GM10248 (cell line): Measurements from ENCODE around the gene PROZ.

Experiments used
- CTCF ChIA-PET: fragments of 300-600 bp; sonication (Branson Sonifier 250); formaldehyde crosslinking; extraction: SDS; loops from one replicate; lab custom pipeline; 2021; ENCODE audit warnings: antibody characterized with exemption; lab: Yijun Ruan, JAX
- POLR2A ChIA-PET: fragments of 350-650 bp; sonication (Branson Sonifier 250); formaldehyde crosslinking; extraction: SDS; loops from one replicate; lab custom pipeline; 2020; ENCODE audit warnings: antibody characterized with exemption; lab: Yijun Ruan, JAX
- DNase-seq: peaks from one replicate; pipeline ENCODE4 v3.0.0; 2012; ENCODE audit errors: extremely low spot score
- TF ChIP-seq, protein P1 (sequence below): IDR thresholded peaks from 2 replicates; pipeline ENCODE4 v1.5.1; 2012; ENCODE audit warnings: mild to moderate bottlenecking, low read depth; ENCODE audit errors: extremely low read depth, missing control alignments, control extremely low read depth

Gene PROZ

DNA sequence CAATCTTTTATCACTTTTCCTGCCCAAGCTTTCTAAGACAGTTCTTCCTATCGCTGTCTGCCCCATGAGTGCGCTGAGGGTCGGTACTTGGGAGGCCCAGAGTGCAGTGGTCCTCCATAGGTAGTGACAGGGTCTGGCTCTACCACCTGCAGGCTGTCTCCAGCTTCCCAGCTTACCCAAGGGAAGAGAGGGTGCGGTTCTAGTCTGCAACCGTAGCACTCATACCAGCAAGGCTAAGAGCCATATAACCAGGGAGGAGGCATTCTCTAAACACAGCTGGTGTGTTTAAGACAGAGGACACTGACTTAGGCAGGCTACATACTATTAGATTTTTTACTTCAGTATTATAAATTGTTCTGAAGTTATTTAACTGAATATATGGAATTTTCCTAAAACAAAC is 8.2 kb downstream of the PROZ start:
- CTCF ChIA-PET = interaction anchor here (0.9 to 1.6 kb wide), 2 partner anchors 9 to 12 kb away, joined by 3 read pairs; no protein-coding TSS in a partner anchor
- DNase-seq = no peak
- POLR2A ChIA-PET = no interaction called here
- TF ChIP-seq, protein P1, sequence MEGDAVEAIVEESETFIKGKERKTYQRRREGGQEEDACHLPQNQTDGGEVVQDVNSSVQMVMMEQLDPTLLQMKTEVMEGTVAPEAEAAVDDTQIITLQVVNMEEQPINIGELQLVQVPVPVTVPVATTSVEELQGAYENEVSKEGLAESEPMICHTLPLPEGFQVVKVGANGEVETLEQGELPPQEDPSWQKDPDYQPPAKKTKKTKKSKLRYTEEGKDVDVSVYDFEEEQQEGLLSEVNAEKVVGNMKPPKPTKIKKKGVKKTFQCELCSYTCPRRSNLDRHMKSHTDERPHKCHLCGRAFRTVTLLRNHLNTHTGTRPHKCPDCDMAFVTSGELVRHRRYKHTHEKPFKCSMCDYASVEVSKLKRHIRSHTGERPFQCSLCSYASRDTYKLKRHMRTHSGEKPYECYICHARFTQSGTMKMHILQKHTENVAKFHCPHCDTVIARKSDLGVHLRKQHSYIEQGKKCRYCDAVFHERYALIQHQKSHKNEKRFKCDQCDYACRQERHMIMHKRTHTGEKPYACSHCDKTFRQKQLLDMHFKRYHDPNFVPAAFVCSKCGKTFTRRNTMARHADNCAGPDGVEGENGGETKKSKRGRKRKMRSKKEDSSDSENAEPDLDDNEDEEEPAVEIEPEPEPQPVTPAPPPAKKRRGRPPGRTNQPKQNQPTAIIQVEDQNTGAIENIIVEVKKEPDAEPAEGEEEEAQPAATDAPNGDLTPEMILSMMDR = no peak

DNA sequence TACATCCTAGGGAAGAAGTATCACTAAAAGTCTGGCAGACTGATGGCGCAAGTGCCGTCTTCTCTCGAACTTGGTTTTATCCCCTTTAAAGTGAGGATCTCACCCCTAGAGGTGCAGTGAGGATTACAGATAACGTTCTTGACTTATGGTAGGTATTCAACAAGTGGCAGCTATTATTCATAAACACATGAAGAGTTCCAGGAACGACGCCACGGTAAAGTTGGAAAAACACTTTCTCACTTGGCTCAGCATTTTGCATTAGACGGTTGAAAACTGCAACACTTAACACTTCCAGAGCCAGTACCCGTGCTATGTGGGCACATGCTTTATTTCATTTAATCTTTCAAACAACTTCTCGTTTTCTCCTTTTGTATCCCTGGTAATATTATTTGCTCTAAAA is 8.7 kb downstream of the PROZ start:
- POLR2A ChIA-PET = no interaction called here
- TF ChIP-seq, protein P1 = no peak
- CTCF ChIA-PET = interaction anchor here (1.6 kb wide), 1 partner anchor 13 kb away, joined by 3 read pairs; no protein-coding TSS in a partner anchor
- no peak for DNase-seq

DNA sequence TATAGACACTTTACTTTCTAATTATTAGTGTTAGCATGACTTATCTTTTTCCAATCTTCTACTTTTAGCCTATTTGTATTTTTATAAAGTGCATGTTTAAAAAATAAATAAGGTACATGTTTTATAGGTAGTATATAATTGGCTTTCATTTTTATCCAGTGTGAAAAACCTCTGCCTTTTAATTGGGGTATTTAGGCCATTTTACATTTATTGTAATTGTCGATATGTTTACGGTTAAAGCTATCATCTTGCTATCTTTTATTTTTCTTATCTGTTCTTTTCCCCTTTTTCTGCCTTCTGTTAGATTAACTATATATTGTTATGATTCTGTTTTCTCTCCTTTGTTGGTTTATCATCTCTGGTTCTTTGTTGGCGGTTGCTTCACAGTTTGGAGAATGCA is 9.1 kb downstream of the PROZ start:
- ChIA-PET POLR2A (no interaction called here), CTCF (interaction anchor here (1.6 kb wide), 1 partner anchor 13 kb away, joined by 3 read pairs; no protein-coding TSS in a partner anchor)
- TF ChIP-seq, protein P1 = no peak

DNA sequence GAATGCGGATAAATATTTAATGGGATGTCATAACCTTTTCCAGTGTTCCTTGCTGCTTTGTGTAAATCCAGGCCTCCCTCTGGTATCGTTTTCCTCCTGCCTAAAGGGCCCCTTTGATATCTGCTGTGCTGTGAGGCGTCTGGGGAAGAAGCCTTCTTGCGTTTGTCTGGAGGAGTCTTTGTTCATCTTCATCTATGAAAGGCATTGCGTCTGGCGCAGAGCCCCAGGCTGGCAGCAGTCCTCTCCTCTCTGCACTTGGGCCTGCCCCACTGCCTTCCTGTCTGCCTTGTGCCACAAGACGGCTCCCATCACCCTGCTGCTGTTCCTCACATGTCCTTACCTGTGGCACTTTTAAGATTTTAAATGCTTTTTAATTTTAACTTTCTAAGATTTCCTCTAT is 9.8 kb downstream of the PROZ start:
- DNase-seq = no peak
- TF ChIP-seq, protein P1 = no peak
- ChIA-PET POLR2A (no interaction called here), CTCF (interaction anchor here (1.6 kb wide), 1 partner anchor 14 kb away, joined by 3 read pairs; no protein-coding TSS in a partner anchor)

More for the DNA sequence above, 9.1 kb downstream of the PROZ start:
- no peak for DNase-seq

DNA sequence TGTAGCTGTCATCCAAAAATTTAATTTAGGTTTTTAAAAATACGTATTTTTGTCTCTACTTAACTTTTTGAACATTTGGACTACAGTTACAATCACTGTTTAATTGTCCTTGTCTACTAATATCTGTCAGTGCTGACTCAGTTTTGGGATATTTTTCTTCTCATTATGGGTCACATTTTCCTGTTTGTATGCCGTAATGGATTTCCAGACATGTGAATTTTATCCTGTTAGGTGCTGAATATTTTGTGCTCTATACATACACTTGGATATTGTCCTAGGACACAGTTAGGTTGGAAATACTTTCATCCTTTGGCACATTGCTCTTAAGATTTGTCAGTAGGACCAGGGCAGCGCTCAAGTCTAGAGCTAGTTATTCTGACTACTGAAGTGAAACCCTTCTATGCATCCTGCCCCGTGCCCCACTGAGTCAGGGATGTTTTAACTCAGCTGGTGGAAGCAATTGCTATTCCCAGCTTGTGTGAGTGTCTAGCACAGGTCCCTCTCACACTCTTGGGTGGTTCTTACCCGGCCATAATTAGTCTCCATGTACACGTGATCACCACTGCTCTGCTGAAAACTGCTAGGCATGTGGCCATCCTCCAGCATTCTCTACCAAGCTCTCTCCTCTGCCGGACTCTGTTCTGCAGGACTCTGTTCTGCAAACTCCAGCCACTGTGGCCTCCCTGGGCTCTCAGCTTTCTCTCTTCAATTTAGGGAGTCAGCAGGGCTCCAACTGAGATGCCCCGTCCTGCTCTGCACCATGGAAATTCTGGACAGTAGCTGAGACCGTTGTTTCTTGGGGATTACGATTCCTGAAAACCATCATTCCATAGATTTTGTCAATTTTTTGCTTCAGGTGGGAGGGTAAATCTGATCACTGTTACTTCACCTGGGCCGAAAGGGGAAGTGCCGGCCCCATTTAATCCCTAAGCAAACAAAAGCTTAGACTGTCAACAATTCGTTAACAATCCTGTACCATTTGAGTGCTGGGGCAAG is 11.1 kb downstream of the PROZ start:
- ChIA-PET POLR2A (no interaction called here), CTCF (interaction anchor here (1.3 to 3.0 kb wide), 3 partner anchors 9 to 14 kb away, joined by 4 to 8 read pairs (median 4); no protein-coding TSS in a partner anchor)
- no peak for DNase-seq
- TF ChIP-seq, protein P1 = no peak

DNA sequence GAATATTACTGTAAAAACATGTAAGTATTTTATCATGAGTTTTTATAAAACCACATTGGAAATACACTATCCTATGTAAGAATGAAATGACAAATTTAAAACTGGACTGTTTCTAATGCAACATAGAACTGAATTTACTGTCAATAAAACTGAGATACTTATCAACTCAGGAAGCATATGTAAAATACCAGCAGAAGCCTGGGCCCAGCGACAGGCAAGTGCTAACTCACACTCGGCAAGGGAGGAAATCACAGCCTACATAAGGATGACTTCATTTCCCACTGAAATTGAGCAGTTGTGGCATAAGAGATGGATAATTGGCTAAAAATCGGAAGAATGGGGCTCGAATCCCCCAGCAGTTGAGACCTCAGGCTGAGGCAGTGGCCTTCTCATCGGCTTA is 12.1 kb downstream of the PROZ start:
- ChIA-PET CTCF (interaction anchor here (1.3 to 3.0 kb wide), 2 partner anchors 10 to 13 kb away, joined by 4 to 8 read pairs; no protein-coding TSS in a partner anchor), POLR2A (no interaction called here)
- no peak for DNase-seq
- TF ChIP-seq, protein P1 = no peak
